ENCODE measurements around the gene ZNF692.

GRCh38 chr1:248861616-248862015, 2.7 kb upstream of the ZNF692 start:
- TF ChIP-seq CTCF (IDR thresholded peaks at IDR 0.05) (no peak), POLR2A (IDR thresholded peaks at IDR 0.05) (no peak)
